NCI-H748 (cell line): Measurements from ENCODE around the gene YAE1.
"Not testable (repeated sequence)": the region's sequence is repeated elsewhere in the genome, so short reads cannot be mapped to it uniquely, and the experiment has no call there.

Source experiments
- DNase-seq: peaks from one replicate; lab custom pipeline; 2025; ENCODE audit not compliant: unreplicated experiment; lab: John Stamatoyannopoulos, UW

YAE1 gene

GRCh38 chr7:39566023-39566921 is at the start of gene YAE1:
Gene YAE1, plus strand, starts transcription at chr7:39566404. Its CDS starts 15 bp downstream, at chr7:39566419.
- DNase-seq: peak; percentile 89

GRCh38 chr7:39516498-39516897 is 49.7 kb upstream of the YAE1 start:
- no peak for DNase-seq

- DNase-seq: no peak
Measured at GRCh38 chr7:39517240-39517639, 49.0 kb upstream of the YAE1 start.

- no peak for DNase-seq
Measured at GRCh38 chr7:39525926-39526325, 40.3 kb upstream of the YAE1 start.

GRCh38 chr7:39526666-39527065 is 39.5 kb upstream of the YAE1 start:
- no peak for DNase-seq

GRCh38 chr7:39527296-39527695 is 38.9 kb upstream of the YAE1 start:
- DNase-seq: peak; percentile 15

- DNase-seq: no peak
Measured at GRCh38 chr7:39527951-39528350, 38.3 kb upstream of the YAE1 start.

- no peak for DNase-seq
Measured at GRCh38 chr7:39528849-39529248, 37.4 kb upstream of the YAE1 start.

GRCh38 chr7:39529582-39529981 is 36.6 kb upstream of the YAE1 start:
- DNase-seq: no peak

GRCh38 chr7:39530971-39531370 is 35.2 kb upstream of the YAE1 start:
- DNase-seq: no peak

- DNase-seq: no peak
Measured at GRCh38 chr7:39531818-39532217, 34.4 kb upstream of the YAE1 start.

GRCh38 chr7:39532832-39533231 is 33.4 kb upstream of the YAE1 start:
- no peak for DNase-seq

GRCh38 chr7:39534599-39534998 is 31.6 kb upstream of the YAE1 start:
- no peak for DNase-seq

- DNase-seq: no peak
Measured at GRCh38 chr7:39535064-39535463, 31.1 kb upstream of the YAE1 start.

- no peak for DNase-seq
Measured at GRCh38 chr7:39535720-39536119, 30.5 kb upstream of the YAE1 start.

GRCh38 chr7:39536951-39537350 is 29.3 kb upstream of the YAE1 start:
- no peak for DNase-seq

GRCh38 chr7:39539816-39540215 is 26.4 kb upstream of the YAE1 start:
- peak; percentile 23 for DNase-seq

- peak; percentile 92 for DNase-seq
Measured at GRCh38 chr7:39540320-39540719, 25.9 kb upstream of the YAE1 start.

GRCh38 chr7:39541511-39541910 is 24.7 kb upstream of the YAE1 start:
- no peak for DNase-seq

GRCh38 chr7:39544774-39545173 is 21.4 kb upstream of the YAE1 start:
- not testable (repeated sequence) for DNase-seq

- DNase-seq: no peak
Measured at GRCh38 chr7:39547336-39547735, 18.9 kb upstream of the YAE1 start.

GRCh38 chr7:39550411-39550810 is 15.8 kb upstream of the YAE1 start:
- no peak for DNase-seq

GRCh38 chr7:39553436-39553835 is 12.8 kb upstream of the YAE1 start:
- no peak for DNase-seq
